Activated CD4-positive, alpha-beta T cell treated with anti-CD3 and anti-CD28 coated beads for 36 hours (primary cell): ENCODE data around the gene GLRA1. TPM values are rescaled to one million over a fixed set of nuclear protein-coding genes. Genes with fewer than 3 reads are reported as not detected.

Source experiments
- ATAC-seq: fragments of 200-7000 bp; cut with Tn5 transposase; one replicate; pipeline ENCODE4 v1.10.0; 2021; ENCODE audit warnings: mild to moderate bottlenecking, moderate library complexity
- CTCF ChIA-PET: fragments of 350-600 bp; sonication (Branson Sonifier 250); formaldehyde crosslinking; loops from one replicate; lab custom pipeline; 2021; ENCODE audit warnings: antibody characterized with exemption; lab: Charles Lee
- POLR2A ChIA-PET: fragments of 350-600 bp; sonication (Branson Sonifier 250); formaldehyde crosslinking; loops from one replicate; lab custom pipeline; 2021; ENCODE audit warnings: antibody characterized with exemption, inconsistent platforms; lab: Charles Lee
- DNase-seq: peaks from one replicate; pipeline ENCODE4 v3.0.0-alpha.2; 2020
- H3K27ac Mint-ChIP-seq: one replicate; pipeline ENCODE4 v1.8.0; 2021; ENCODE audit warnings: mixed read lengths
- H3K27me3 Mint-ChIP-seq: one replicate; pipeline ENCODE4 v1.8.0; 2021; ENCODE audit warnings: mixed read lengths
- H3K36me3 Mint-ChIP-seq: one replicate; pipeline ENCODE4 v1.8.0; 2021; ENCODE audit warnings: low read depth, mixed read lengths
- H3K4me1 Mint-ChIP-seq: one replicate; pipeline ENCODE4 v1.8.0; 2021; ENCODE audit warnings: mixed read lengths
- H3K4me3 Mint-ChIP-seq: one replicate; pipeline ENCODE4 v1.8.0; 2021; ENCODE audit warnings: mild to moderate bottlenecking, moderate library complexity, mixed read lengths
- H3K9me3 Mint-ChIP-seq: one replicate; pipeline ENCODE4 v1.8.0; 2021; ENCODE audit warnings: low read depth, mixed read lengths
- intact Hi-C, 2 experiments: fragments of 100-400 bp; cut with DNase I in 1 of 2; cut with micrococcal nuclease in 1 of 2; formaldehyde crosslinking; loops; one replicate each; pipeline versions ENCODE4 v1.14.2 to v1.15.1; 2022 to 2024; cut with DNase I, micrococcal nuclease
- total RNA-seq, 2 experiments: library from RNA; stranded (reverse); gene quantifications; one replicate each; pipeline ENCODE4 v1.2.3, GENCODE V29; 2021

The GLRA1 gene
- total RNA-seq, 2 experiments from 2014 or later = not detected

GRCh38 chr5:151812757-151813309 is 111.8 kb downstream of the GLRA1 start:
- intact Hi-C loops = no loop called here
- Mint-ChIP-seq H3K9me3 (peaks cover 8% of the 10 kb centered on the region), H3K36me3 (peaks cover 63% of the 10 kb centered on the region), H3K4me1 (peaks cover 23% of the 10 kb centered on the region), H3K27ac (peak overlapping the region; percentile 12), H3K27me3 (no peaks in the 10 kb centered on the region), H3K4me3 (no peak overlapping the region)
- ATAC-seq (no peak), DNase-seq (no peak)
- POLR2A ChIA-PET = no interaction called here
- CTCF ChIA-PET = interaction anchor here (0.6 to 1.9 kb wide), 3 partner anchors 12 to 282 kb away, joined by 3 to 6 read pairs (median 3); no protein-coding TSS in a partner anchor

- DNase-seq (no peak), ATAC-seq (no peak)
- Mint-ChIP-seq H3K27ac (no peak overlapping the region), H3K27me3 (no peaks in the 10 kb centered on the region), H3K36me3 (peaks cover 70% of the 10 kb centered on the region), H3K4me3 (no peak overlapping the region), H3K9me3 (peaks cover 8% of the 10 kb centered on the region), H3K4me1 (peaks cover 24% of the 10 kb centered on the region)
- intact Hi-C loops = no loop called here
- CTCF ChIA-PET = interaction anchor here (0.9 to 1.9 kb wide), 3 partner anchors 13 to 20 kb away, joined by 3 to 6 read pairs (median 3); no protein-coding TSS in a partner anchor
- POLR2A ChIA-PET = no interaction called here
Observed at GRCh38 chr5:151811593-151812321, 112.9 kb downstream of the GLRA1 start.

- H3K4me1 Mint-ChIP-seq = peaks cover 28% of the 10 kb centered on the region
- H3K27ac Mint-ChIP-seq = peak overlapping the region; percentile 68
- ChIA-PET CTCF (no interaction called here), POLR2A (no interaction called here)
- peaks cover 76% of the 10 kb centered on the region for H3K36me3 Mint-ChIP-seq
- no peak overlapping the region for H3K4me3 Mint-ChIP-seq
- peaks cover 8% of the 10 kb centered on the region for H3K9me3 Mint-ChIP-seq
- DNase-seq (no peak), ATAC-seq (no peak)
- intact Hi-C loops = no loop called here
- no peaks in the 10 kb centered on the region for H3K27me3 Mint-ChIP-seq
Observed at GRCh38 chr5:151810897-151811296, 113.8 kb downstream of the GLRA1 start.

- POLR2A ChIA-PET = no interaction called here
- CTCF ChIA-PET = interaction anchor here (0.7 kb wide), 1 partner anchor 9 kb away, joined by 3 read pairs; no protein-coding TSS in a partner anchor
- H3K4me3 Mint-ChIP-seq = no peak overlapping the region
Observed at GRCh38 chr5:151810449-151810848, 114.2 kb downstream of the GLRA1 start.

GRCh38 chr5:151808451-151809169 is 116.0 kb downstream of the GLRA1 start:
- Mint-ChIP-seq H3K4me1 (peaks cover 46% of the 10 kb centered on the region), H3K4me3 (no peak overlapping the region), H3K36me3 (peaks cover 79% of the 10 kb centered on the region), H3K27ac (no peak overlapping the region), H3K9me3 (peaks cover 8% of the 10 kb centered on the region), H3K27me3 (no peaks in the 10 kb centered on the region)
- ChIA-PET CTCF (interaction anchor here (0.7 to 1.1 kb wide), 2 partner anchors 16 to 551 kb away, joined by 3 to 4 read pairs; no protein-coding TSS in a partner anchor), POLR2A (no interaction called here)
- ATAC-seq (no peak), DNase-seq (no peak)
- intact Hi-C loops = no loop called here

More at GRCh38 chr5:151810449-151810848, 114.2 kb downstream of the GLRA1 start:
- Mint-ChIP-seq H3K4me1 (peaks cover 32% of the 10 kb centered on the region), H3K27ac (peak overlapping the region; percentile 82), H3K9me3 (peaks cover 8% of the 10 kb centered on the region), H3K36me3 (peaks cover 76% of the 10 kb centered on the region), H3K27me3 (no peaks in the 10 kb centered on the region)
- DNase-seq (no peak), ATAC-seq (peak; percentile 45)
- intact Hi-C loops = no loop called here

GRCh38 chr5:151805414-151806223 is 119.0 kb downstream of the GLRA1 start:
- POLR2A ChIA-PET = no interaction called here
- H3K27me3 Mint-ChIP-seq = no peaks in the 10 kb centered on the region
- no peak overlapping the region for H3K4me3 Mint-ChIP-seq
- no peak overlapping the region for H3K27ac Mint-ChIP-seq
- peaks cover 39% of the 10 kb centered on the region for H3K4me1 Mint-ChIP-seq
- DNase-seq = no peak
- intact Hi-C loops = loop anchor here in 1 of 2 experiments (2.0 kb wide), 1 partner anchor 25 kb away; no protein-coding TSS in a partner anchor
- H3K36me3 Mint-ChIP-seq = peaks cover 72% of the 10 kb centered on the region
- no peak for ATAC-seq
- H3K9me3 Mint-ChIP-seq = peaks cover 4% of the 10 kb centered on the region
- CTCF ChIA-PET = interaction anchor here (1.0 to 1.4 kb wide), 2 partner anchors 20 to 709 kb away, joined by 3 to 4 read pairs; no protein-coding TSS in a partner anchor

- Mint-ChIP-seq H3K4me1 (peaks cover 38% of the 10 kb centered on the region), H3K36me3 (peaks cover 65% of the 10 kb centered on the region), H3K27ac (peak overlapping the region; percentile 11), H3K27me3 (no peaks in the 10 kb centered on the region), H3K9me3 (no peaks in the 10 kb centered on the region), H3K4me3 (no peak overlapping the region)
- ChIA-PET CTCF (interaction anchor here (1.2 kb wide), 2 partner anchors 16 to 59 kb away, joined by 4 to 5 read pairs; no protein-coding TSS in a partner anchor), POLR2A (no interaction called here)
- intact Hi-C loops = no loop called here
- no peak for DNase-seq
- ATAC-seq = no peak
Observed at GRCh38 chr5:151800532-151800931, 124.1 kb downstream of the GLRA1 start.

GRCh38 chr5:151799407-151799806 is 125.2 kb downstream of the GLRA1 start:
- Mint-ChIP-seq H3K27ac (peak overlapping the region; percentile 22), H3K36me3 (peaks cover 60% of the 10 kb centered on the region), H3K4me1 (peaks cover 32% of the 10 kb centered on the region), H3K9me3 (no peaks in the 10 kb centered on the region), H3K4me3 (no peak overlapping the region), H3K27me3 (no peaks in the 10 kb centered on the region)
- ChIA-PET POLR2A (interaction anchor here (0.7 kb wide), 1 partner anchor 9 kb away, joined by 6 read pairs; no protein-coding TSS in a partner anchor), CTCF (interaction anchor here (0.6 to 1.5 kb wide), 5 partner anchors 18 to 276 kb away, joined by 3 to 9 read pairs (median 3); no protein-coding TSS in a partner anchor)
- DNase-seq (peak; percentile 38), ATAC-seq (peak; percentile 60)
- intact Hi-C loops = no loop called here

GRCh38 chr5:151798674-151799073 is 126.0 kb downstream of the GLRA1 start:
- ATAC-seq (no peak), DNase-seq (no peak)
- Mint-ChIP-seq H3K9me3 (no peaks in the 10 kb centered on the region), H3K4me1 (peaks cover 25% of the 10 kb centered on the region), H3K27ac (peak overlapping the region; percentile 84), H3K4me3 (no peak overlapping the region), H3K27me3 (no peaks in the 10 kb centered on the region), H3K36me3 (peaks cover 60% of the 10 kb centered on the region)
- intact Hi-C loops = no loop called here
- ChIA-PET CTCF (interaction anchor here (0.6 to 1.5 kb wide), 4 partner anchors 13 to 29 kb away, joined by 3 to 9 read pairs (median 4); no protein-coding TSS in a partner anchor), POLR2A (interaction anchor here (0.7 kb wide), 1 partner anchor 8 kb away, joined by 6 read pairs; no protein-coding TSS in a partner anchor)

- ChIA-PET POLR2A (no interaction called here), CTCF (no interaction called here)
- H3K36me3 Mint-ChIP-seq = peaks cover 69% of the 10 kb centered on the region
- ATAC-seq (no peak), DNase-seq (no peak)
- H3K27ac Mint-ChIP-seq = no peak overlapping the region
- H3K4me3 Mint-ChIP-seq = no peak overlapping the region
- no peaks in the 10 kb centered on the region for H3K27me3 Mint-ChIP-seq
- intact Hi-C loops = loop anchor here in 1 of 2 experiments (2.0 kb wide), 1 partner anchor 21 kb away; no protein-coding TSS in a partner anchor
- H3K9me3 Mint-ChIP-seq = no peaks in the 10 kb centered on the region
- peaks cover 27% of the 10 kb centered on the region for H3K4me1 Mint-ChIP-seq
Observed at GRCh38 chr5:151795426-151795825, 129.2 kb downstream of the GLRA1 start.
